Heart right ventricle (tissue), 16 donors: ENCODE results near the gene APOO. TPM values are rescaled to one million over a fixed set of nuclear protein-coding genes. Genes with fewer than 3 reads are reported as not detected.
A peak's percentile ranks its signal among the peaks of the same experiment; 100 is the strongest.

Experiments
- ATAC-seq, 8 donors: fragments of 200-7000 bp; cut with Tn5 transposase; one replicate each; pipeline ENCODE4 v1.9.1; 2020; ENCODE audit warnings: mild to moderate bottlenecking in 8 of 8, moderate library complexity in 8 of 8, moderate number of reproducible peaks in 1 of 8
- DNase-seq, 2 donors: peaks; one replicate each; pipeline ENCODE4 v3.0.0-alpha.2; 2020
- H3K27ac ChIP-seq, 10 donors: fragments of 200-600 bp; sonication (generic) in 2 of 10; one replicate each; pipeline versions ENCODE4 v1.5.0 to v1.8.0; 2020 to 2022; ENCODE audit warnings: mild to moderate bottlenecking in 3 of 10
- H3K27me3 ChIP-seq, 7 donors: fragments of 200-600 bp; one replicate each; pipeline ENCODE4 v1.8.0; 2021 to 2022; ENCODE audit warnings: mild to moderate bottlenecking in 2 of 7
- H3K36me3 ChIP-seq, 9 donors: fragments of 200-600 bp; sonication (generic) in 1 of 9; one replicate each; pipeline versions ENCODE4 v1.5.0 to v1.8.0; 2020 to 2022; ENCODE audit warnings: mild to moderate bottlenecking in 2 of 9
- H3K4me1 ChIP-seq, 9 donors: fragments of 200-600 bp; sonication (generic) in 1 of 9; one replicate each; pipeline versions ENCODE4 v1.5.0 to v1.8.0; 2020 to 2022; ENCODE audit warnings: mild to moderate bottlenecking in 4 of 9
- H3K4me3 ChIP-seq, 10 donors: fragments of 200-600 bp; sonication (generic) in 2 of 10; one replicate each; pipeline versions ENCODE4 v1.5.0 to v1.8.0; 2020 to 2022; ENCODE audit warnings: mild to moderate bottlenecking in 7 of 10, moderate library complexity in 2 of 10
- H3K9me3 ChIP-seq, 11 donors: fragments of 200-600 bp in 10 of 11; sonication (generic) in 2 of 11; one replicate each; pipeline versions ENCODE4 v1.5.0 to v1.8.0; 2013 to 2022; ENCODE audit warnings: mild to moderate bottlenecking in 2 of 11, control low read depth in 1 of 11, moderate library complexity in 1 of 11
- WGBS, 2 donors: extraction: QIAGEN DNeasy Blood & Tissue Kit; methylation state at CpG; one replicate each; pipeline ENCODE4 v1.1.7; 2013; ENCODE audit warnings: inconsistent platforms in 1 of 2; 5-methylcytosine and 5-hydroxymethylcytosine counted together
- intact Hi-C, 10 donors: fragments of 100-400 bp; cut with DNase I; formaldehyde crosslinking; loops; one replicate each; pipeline versions ENCODE4 v1.11.1 to v1.14.2; 2022
- polyA plus RNA-seq, 2 donors: library from polyadenylated mRNA; stranded (reverse); fragments of 200-250 nt; gene quantifications; one replicate each; pipeline ENCODE4 v1.2.3, GENCODE V29; 2013
- total RNA-seq, 10 donors: library from RNA; stranded (reverse); fragmentation: NEBNext Ultra II Directional in 3 of 10; extraction: Animal tissue kit (Norgen Biotek cat#: 25700) in 3 of 10; gene quantifications; one replicate each; pipeline versions ENCODE4 v1.2.1 to v1.2.4, GENCODE V29; 2021 to 2023
- TF ChIP-seq, protein P1 (sequence below), 9 donors: fragments of 200-600 bp; sonication (generic) in 2 of 9; IDR thresholded peaks; one replicate each; pipeline versions ENCODE4 v1.5.0 to v1.8.0; 2021 to 2022; ENCODE audit warnings: antibody characterized with exemption in 9 of 9, mild to moderate bottlenecking in 5 of 9, moderate library complexity in 1 of 9
- donor health status: Arrhythmogenic right ventricular cardiomyopathy.
- donor health status: ischemic (EF 13 %, LVEDD 7.1; RV severe dilation, severe dysfunction).
- donor health status: healthy with polysubstance abuse.
- donor health status: DM: no; HTN: yes; CAD: no.
- donor health status: DM: no; HTN: no; CAD: no.
- donor health status: ischemic (EF 25% LVEDD 6.9; RV normal size, moderate dysfunction).
- donor health status: ischemic (EF 25% LVEDD 5.7; RV mildly dilated, moderate dysfunction).
- donor health status: healthy.
- donor health status: DM: yes; HTN: yes; CAD: no.
- donor health status: Ischemic cardiomyopathy.
- donor health status: ischemic (EF 35%, LVEDD 5.7; RV mildly dilated, moderate dysfunction).
- donor health status: nonischemic (EF 11% LVEDD 7.7; RV severe dilation, severe dysfunction).
- donor health status: DM: yes; HTN: yes; CAD: no.
- donor health status: PGD.
- donor health status: ischemic (EF 29% LVEDD 5.4; RV normal size, mild dysfunction).
- donor health status: nonischemic (EF 23%, LVEDD 6.1; RV moderate dilation, normal function).

Gene APOO
- total and polyA plus RNA-seq, 12 donors = 60.9 to 132 (median 102) TPM

DNA sequence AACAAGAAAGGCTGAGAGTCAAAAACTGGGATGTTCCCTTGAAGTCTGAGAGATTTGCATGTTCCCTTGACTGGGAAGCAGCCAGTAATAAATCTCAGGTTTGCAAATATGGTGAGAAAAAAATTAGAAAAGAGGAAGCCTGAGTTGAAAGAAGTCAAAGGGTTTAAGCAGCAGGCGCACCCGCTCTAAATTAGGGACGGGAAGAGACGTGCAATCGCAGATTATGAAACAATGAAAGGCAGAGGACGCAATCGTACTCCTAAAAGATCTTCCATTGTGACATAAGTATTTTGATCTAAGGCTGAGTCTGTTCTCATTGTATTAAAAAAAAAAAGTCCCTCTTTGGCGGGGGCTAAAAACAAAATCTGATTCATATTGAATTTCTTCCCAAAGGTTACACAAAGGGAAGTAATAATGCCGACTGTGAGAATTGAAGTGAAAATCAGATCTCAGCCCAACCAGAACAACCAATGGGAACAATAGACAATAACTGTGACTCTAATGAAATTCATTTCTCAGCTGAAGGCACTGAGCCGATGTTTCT lies 96.6 kb downstream of the APOO start:
- Histone ChIP-seq H3K27ac (peak overlapping the region in 5 of 10 donors; percentile 28 to 59 (median 39)), H3K9me3 (peaks cover 0 to 12% (median 0%) of the 10 kb centered on the region in 11 donors), H3K4me3 (peak overlapping the region in 2 of 10 donors; percentile 10 to 22), H3K36me3 (no peaks in the 10 kb centered on the region), H3K4me1 (peaks cover 0 to 8% (median 0%) of the 10 kb centered on the region in 9 donors), H3K27me3 (no peaks in the 10 kb centered on the region)
- DNase-seq = peak in 1 of 2 donors; percentile 6
- peak in 5 of 8 donors; percentile 45 to 84 (median 67) for ATAC-seq
- TF ChIP-seq, protein P1, sequence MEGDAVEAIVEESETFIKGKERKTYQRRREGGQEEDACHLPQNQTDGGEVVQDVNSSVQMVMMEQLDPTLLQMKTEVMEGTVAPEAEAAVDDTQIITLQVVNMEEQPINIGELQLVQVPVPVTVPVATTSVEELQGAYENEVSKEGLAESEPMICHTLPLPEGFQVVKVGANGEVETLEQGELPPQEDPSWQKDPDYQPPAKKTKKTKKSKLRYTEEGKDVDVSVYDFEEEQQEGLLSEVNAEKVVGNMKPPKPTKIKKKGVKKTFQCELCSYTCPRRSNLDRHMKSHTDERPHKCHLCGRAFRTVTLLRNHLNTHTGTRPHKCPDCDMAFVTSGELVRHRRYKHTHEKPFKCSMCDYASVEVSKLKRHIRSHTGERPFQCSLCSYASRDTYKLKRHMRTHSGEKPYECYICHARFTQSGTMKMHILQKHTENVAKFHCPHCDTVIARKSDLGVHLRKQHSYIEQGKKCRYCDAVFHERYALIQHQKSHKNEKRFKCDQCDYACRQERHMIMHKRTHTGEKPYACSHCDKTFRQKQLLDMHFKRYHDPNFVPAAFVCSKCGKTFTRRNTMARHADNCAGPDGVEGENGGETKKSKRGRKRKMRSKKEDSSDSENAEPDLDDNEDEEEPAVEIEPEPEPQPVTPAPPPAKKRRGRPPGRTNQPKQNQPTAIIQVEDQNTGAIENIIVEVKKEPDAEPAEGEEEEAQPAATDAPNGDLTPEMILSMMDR (IDR thresholded peaks at IDR 0.05) = no peak
- intact Hi-C loops = loop anchor here in 1 of 10 donors (10.0 kb wide), 1 partner anchor 64 kb away; no protein-coding TSS in a partner anchor
- WGBS, 2 donors = 50 to 66% methylated on average over 10 of the region's 10 CpGs

DNA sequence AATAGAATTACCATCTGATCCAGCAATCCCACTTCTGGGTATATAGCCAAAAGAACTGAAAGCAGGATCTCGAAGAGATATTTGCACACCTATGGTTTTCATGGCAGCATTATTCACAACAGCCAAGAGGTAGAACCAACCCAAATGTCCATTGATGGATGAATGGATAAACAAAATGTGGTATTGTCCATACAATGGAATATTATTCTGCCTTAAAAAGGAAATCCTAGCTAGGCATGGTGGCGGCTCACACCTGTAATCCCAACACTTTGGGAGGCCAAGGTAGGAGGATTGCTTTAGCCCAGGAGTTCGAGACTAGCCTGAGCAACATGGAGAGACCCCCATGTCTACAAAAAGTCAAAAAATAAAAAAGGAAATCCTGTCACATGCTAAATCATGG lies 97.5 kb downstream of the APOO start:
- 95 to 100% methylated on average over 3 of the region's 3 CpGs for WGBS, 2 donors
- peaks cover 0 to 12% (median 0%) of the 10 kb centered on the region in 11 donors for H3K9me3 ChIP-seq
- ATAC-seq (no peak), DNase-seq (no peak)
- H3K36me3 ChIP-seq = no peaks in the 10 kb centered on the region
- TF ChIP-seq, protein P1 (IDR thresholded peaks at IDR 0.05) = no peak
- intact Hi-C loops = loop anchor here in 1 of 10 donors (10.0 kb wide), 1 partner anchor 65 kb away; no protein-coding TSS in a partner anchor
- no peak overlapping the region for H3K4me3 ChIP-seq
- no peak overlapping the region for H3K27ac ChIP-seq
- no peaks in the 10 kb centered on the region for H3K27me3 ChIP-seq
- H3K4me1 ChIP-seq = peaks cover 0 to 8% (median 0%) of the 10 kb centered on the region in 9 donors

GRCh38 chrX:23805389-23805788 lies 102.3 kb downstream of the APOO start:
- Histone ChIP-seq H3K36me3 (no peaks in the 10 kb centered on the region), H3K27ac (peak overlapping the region in 1 of 10 donors; percentile 76), H3K9me3 (no peaks in the 10 kb centered on the region), H3K27me3 (no peaks in the 10 kb centered on the region), H3K4me1 (peaks cover 0 to 29% (median 0%) of the 10 kb centered on the region in 9 donors), H3K4me3 (no peak overlapping the region)
- no peak for ATAC-seq
- TF ChIP-seq, protein P1 (IDR thresholded peaks at IDR 0.05) = no peak
- 87% methylated on average over 9 of the region's 9 CpGs for WGBS, 2 donors
- intact Hi-C loops = no loop called here
- no peak for DNase-seq

GRCh38 chrX:23804578-23804977 lies 103.2 kb downstream of the APOO start:
- ATAC-seq (no peak), DNase-seq (no peak)
- 69 to 88% methylated on average over 3 of the region's 3 CpGs for WGBS, 2 donors
- H3K4me3 ChIP-seq = no peak overlapping the region
- no peaks in the 10 kb centered on the region for H3K9me3 ChIP-seq
- H3K27ac ChIP-seq = peak overlapping the region in 9 of 10 donors; percentile 22 to 79 (median 73)
- intact Hi-C loops = no loop called here
- TF ChIP-seq, protein P1 (IDR thresholded peaks at IDR 0.05) = no peak
- peaks cover 0 to 29% (median 0%) of the 10 kb centered on the region in 9 donors for H3K4me1 ChIP-seq
- no peaks in the 10 kb centered on the region for H3K36me3 ChIP-seq
- H3K27me3 ChIP-seq = no peaks in the 10 kb centered on the region
